IPS-18a (cell line): ENCODE results near the gene VNN1.
"Not testable (repeated sequence)": the region's sequence is repeated elsewhere in the genome, so short reads cannot be mapped to it uniquely, and the experiment has no call there.

Experiments used
- H3K27ac ChIP-seq: one replicate; pipeline ENCODE4 v1.5.1; 2013; ENCODE audit warnings: low read length
- H3K27me3 ChIP-seq: one replicate; pipeline ENCODE4 v1.6.1; 2013; ENCODE audit warnings: mild to moderate bottlenecking, low read length; ENCODE audit not compliant: control insufficient read depth, insufficient read depth
- H3K36me3 ChIP-seq: one replicate; pipeline ENCODE4 v1.6.1; 2013; ENCODE audit warnings: low read depth, low read length; ENCODE audit not compliant: control insufficient read depth
- H3K4me1 ChIP-seq: one replicate; pipeline ENCODE4 v1.6.1; 2013; ENCODE audit warnings: low read depth, low read length; ENCODE audit not compliant: control insufficient read depth
- H3K4me3 ChIP-seq: one replicate; pipeline ENCODE4 v1.5.1; 2013; ENCODE audit warnings: low read length
- H3K9ac ChIP-seq: one replicate; pipeline ENCODE4 v1.6.1; 2013; ENCODE audit warnings: mild to moderate bottlenecking, low read length, moderate library complexity
- H3K9me3 ChIP-seq: one replicate; pipeline ENCODE4 v1.6.1; 2013; ENCODE audit warnings: low read depth, low read length; ENCODE audit not compliant: control insufficient read depth

The VNN1 gene

GRCh38 chr6:132719736-132720448, 6.0 kb upstream of the VNN1 start:
- Histone ChIP-seq H3K27ac (no peak overlapping the region), H3K9ac (no peak overlapping the region), H3K36me3 (no peaks in the 10 kb centered on the region), H3K9me3 (no peaks in the 10 kb centered on the region), H3K4me3 (no peak overlapping the region), H3K4me1 (no peaks in the 10 kb centered on the region), H3K27me3 (no peaks in the 10 kb centered on the region)

- Histone ChIP-seq H3K4me3 (no peak overlapping the region), H3K4me1 (no peaks in the 10 kb centered on the region), H3K9me3 (no peaks in the 10 kb centered on the region), H3K36me3 (no peaks in the 10 kb centered on the region), H3K27me3 (no peaks in the 10 kb centered on the region), H3K9ac (no peak overlapping the region), H3K27ac (no peak overlapping the region)
These were observed 2.2 kb upstream of the VNN1 start for GRCh38 chr6:132715881-132716637.

DNA sequence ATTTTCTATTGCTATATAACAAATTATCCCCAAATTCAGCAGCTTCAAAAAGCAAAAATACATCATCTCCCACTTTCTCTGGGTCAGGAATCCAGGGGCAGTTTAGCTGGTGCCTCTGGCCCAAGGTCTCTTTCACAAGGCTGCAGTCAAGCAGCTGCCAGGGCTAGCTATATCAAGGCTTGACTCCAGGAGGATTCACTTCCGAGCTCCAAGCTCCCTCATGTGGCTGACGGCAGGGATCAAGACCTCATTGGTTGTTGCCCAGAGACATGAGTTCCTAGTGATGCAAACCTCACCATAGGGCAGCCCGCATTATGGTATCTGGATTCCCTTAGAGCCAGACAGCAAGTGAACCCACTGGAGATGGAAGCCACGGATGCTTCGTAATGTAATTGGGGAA, 1.3 kb upstream of the VNN1 start:
- Histone ChIP-seq H3K4me3 (no peak overlapping the region), H3K36me3 (no peaks in the 10 kb centered on the region), H3K27ac (no peak overlapping the region)

DNA sequence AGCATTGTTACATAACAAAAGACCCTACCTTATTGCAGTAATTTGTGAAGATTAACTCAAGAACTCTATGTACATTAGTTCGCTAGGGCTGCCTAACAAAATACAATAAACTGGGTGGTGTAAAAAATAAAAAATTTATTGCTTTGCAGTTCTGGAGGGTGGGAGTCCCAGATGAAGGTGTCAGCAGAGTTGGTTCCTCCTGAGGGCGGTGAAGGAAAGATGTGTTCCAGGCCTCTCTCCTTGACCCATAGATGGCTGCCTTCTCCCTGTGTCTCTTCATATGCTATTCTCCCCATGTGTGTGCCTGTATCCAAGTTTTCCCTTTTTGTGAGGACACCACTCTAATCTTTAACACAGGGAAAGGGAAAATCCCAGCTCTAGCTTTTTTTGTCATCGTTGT, 305 bp upstream of the VNN1 start:
- no peak overlapping the region for H3K27ac ChIP-seq

More for the DNA sequence above, 1.3 kb upstream of the VNN1 start:
- Histone ChIP-seq H3K27me3 (no peaks in the 10 kb centered on the region), H3K9me3 (no peaks in the 10 kb centered on the region), H3K4me1 (no peaks in the 10 kb centered on the region), H3K9ac (no peak overlapping the region)

DNA sequence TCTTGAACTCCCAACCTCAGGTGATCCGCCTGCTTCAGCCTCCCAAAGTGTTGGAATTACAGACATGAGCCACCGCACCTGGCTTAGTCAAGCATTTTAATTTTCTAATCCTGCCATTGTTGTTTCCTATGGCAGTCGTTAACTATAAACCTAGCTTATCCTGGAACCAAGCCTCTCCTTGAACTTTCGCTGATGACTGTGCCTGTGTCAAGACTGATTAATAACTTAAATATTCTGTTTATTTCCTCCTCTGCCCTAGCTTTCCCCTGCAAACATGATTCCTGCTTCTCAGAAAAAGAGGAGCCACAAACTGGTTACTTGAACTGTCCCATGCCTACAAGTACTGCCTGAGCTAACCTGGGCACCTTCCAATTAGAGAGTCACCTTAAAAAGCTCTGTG, 1.5 kb downstream of the VNN1 start:
- no peaks in the 10 kb centered on the region for H3K9me3 ChIP-seq
- H3K27me3 ChIP-seq: no peaks in the 10 kb centered on the region
- H3K4me1 ChIP-seq: no peaks in the 10 kb centered on the region
- H3K9ac ChIP-seq: no peak overlapping the region
- H3K4me3 ChIP-seq: no peak overlapping the region
- no peak overlapping the region for H3K27ac ChIP-seq
- H3K36me3 ChIP-seq: no peaks in the 10 kb centered on the region

More for the DNA sequence above, 305 bp upstream of the VNN1 start:
- Histone ChIP-seq H3K4me3 (no peak overlapping the region), H3K9me3 (no peaks in the 10 kb centered on the region), H3K36me3 (no peaks in the 10 kb centered on the region), H3K27me3 (no peaks in the 10 kb centered on the region), H3K4me1 (no peaks in the 10 kb centered on the region), H3K9ac (no peak overlapping the region)

DNA sequence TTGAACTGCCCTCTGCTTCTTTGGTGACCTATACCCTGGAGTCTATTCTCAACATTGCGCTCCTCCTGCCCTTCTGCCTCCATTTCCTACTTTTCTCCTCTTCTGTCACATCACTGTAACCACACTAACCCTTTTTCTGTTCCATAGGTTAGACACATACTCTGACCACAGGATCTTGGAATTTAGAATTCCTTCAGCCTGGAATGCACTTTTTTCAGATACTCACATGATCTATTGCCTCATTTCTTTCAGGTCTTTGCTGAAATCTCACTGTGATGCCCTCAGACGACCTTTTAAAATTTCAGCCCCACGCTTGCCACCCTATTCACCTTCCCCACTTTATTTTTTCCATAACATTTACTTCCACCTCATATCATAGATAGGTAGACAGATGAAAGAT, 5.1 kb downstream of the VNN1 start:
- Histone ChIP-seq H3K9me3 (no peaks in the 10 kb centered on the region), H3K27ac (no peak overlapping the region), H3K4me1 (no peaks in the 10 kb centered on the region), H3K4me3 (no peak overlapping the region), H3K27me3 (no peaks in the 10 kb centered on the region), H3K36me3 (no peaks in the 10 kb centered on the region), H3K9ac (no peak overlapping the region)

DNA sequence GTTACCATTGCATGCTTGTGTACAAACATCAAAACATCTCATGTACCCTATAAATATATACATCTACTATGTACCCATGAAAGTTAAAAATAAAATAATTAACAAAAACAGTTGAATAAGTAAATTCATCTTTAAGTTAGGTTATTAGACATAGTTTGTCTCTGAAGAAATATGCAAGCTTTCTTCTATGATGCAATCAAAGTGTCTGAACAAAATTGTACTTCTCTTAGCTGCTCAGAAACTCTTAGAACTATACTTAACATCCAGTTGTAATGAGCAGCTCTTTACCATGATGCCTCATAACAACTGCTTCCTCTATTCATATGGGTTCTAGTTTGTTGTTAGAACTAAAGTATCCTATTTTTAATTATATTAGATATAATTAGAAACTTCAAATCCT, 5.9 kb downstream of the VNN1 start:
- no peak overlapping the region for H3K27ac ChIP-seq
- no peak overlapping the region for H3K9ac ChIP-seq
- H3K9me3 ChIP-seq: no peaks in the 10 kb centered on the region
- H3K36me3 ChIP-seq: no peaks in the 10 kb centered on the region
- no peak overlapping the region for H3K4me3 ChIP-seq
- no peaks in the 10 kb centered on the region for H3K4me1 ChIP-seq
- no peaks in the 10 kb centered on the region for H3K27me3 ChIP-seq

- not testable (repeated sequence) for H3K27ac ChIP-seq, H3K9ac ChIP-seq, H3K27me3 ChIP-seq, H3K36me3 ChIP-seq, H3K4me1 ChIP-seq, H3K9me3 ChIP-seq, H3K4me3 ChIP-seq
These were observed 7.1 kb downstream of the VNN1 start for GRCh38 chr6:132706756-132707155.

DNA sequence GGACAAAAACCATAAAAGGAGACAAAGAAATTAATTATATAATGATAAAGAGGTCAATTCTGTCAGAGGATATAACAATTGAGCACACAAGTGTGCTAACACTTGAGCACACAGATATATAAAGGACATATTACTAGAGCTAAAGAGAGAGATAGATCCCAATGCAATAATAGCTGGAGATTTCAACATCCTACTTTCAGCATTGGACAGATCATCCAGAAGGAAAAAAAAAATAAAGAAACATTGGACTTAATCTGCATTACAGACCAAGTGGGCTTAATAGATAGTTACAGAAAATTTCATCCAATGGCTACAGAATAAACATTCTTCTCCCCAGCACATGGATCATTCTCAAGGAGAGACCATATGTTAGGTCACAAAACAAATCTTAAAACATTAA, 9.9 kb downstream of the VNN1 start:
- Histone ChIP-seq H3K27ac (no peak overlapping the region), H3K9me3 (no peaks in the 10 kb centered on the region), H3K36me3 (no peaks in the 10 kb centered on the region), H3K9ac (no peak overlapping the region), H3K27me3 (no peaks in the 10 kb centered on the region), H3K4me3 (no peak overlapping the region), H3K4me1 (no peaks in the 10 kb centered on the region)

- H3K27me3 ChIP-seq: no peaks in the 10 kb centered on the region
- no peak overlapping the region for H3K27ac ChIP-seq
- H3K36me3 ChIP-seq: no peaks in the 10 kb centered on the region
- H3K4me1 ChIP-seq: no peaks in the 10 kb centered on the region
- no peak overlapping the region for H3K9ac ChIP-seq
- H3K9me3 ChIP-seq: no peaks in the 10 kb centered on the region
- H3K4me3 ChIP-seq: no peak overlapping the region
These were observed 15.2 kb downstream of the VNN1 start for GRCh38 chr6:132698608-132699007.

GRCh38 chr6:132695773-132696172, 18.1 kb downstream of the VNN1 start:
- no peak overlapping the region for H3K27ac ChIP-seq
- H3K9me3 ChIP-seq: no peaks in the 10 kb centered on the region
- no peaks in the 10 kb centered on the region for H3K36me3 ChIP-seq
- no peaks in the 10 kb centered on the region for H3K27me3 ChIP-seq
- H3K4me1 ChIP-seq: no peaks in the 10 kb centered on the region
- H3K9ac ChIP-seq: no peak overlapping the region
- H3K4me3 ChIP-seq: no peak overlapping the region

- H3K36me3 ChIP-seq: no peaks in the 10 kb centered on the region
These were observed 20.4 kb downstream of the VNN1 start for GRCh38 chr6:132693478-132693877.

More at GRCh38 chr6:132693478-132693877, 20.4 kb downstream of the VNN1 start:
- H3K27me3 ChIP-seq: no peaks in the 10 kb centered on the region
- H3K9me3 ChIP-seq: no peaks in the 10 kb centered on the region
- H3K4me1 ChIP-seq: no peaks in the 10 kb centered on the region
- H3K4me3 ChIP-seq: no peak overlapping the region
- H3K27ac ChIP-seq: no peak overlapping the region
- no peak overlapping the region for H3K9ac ChIP-seq
